ENCODE results near the gene RPP38. TPM values are rescaled to one million over a fixed set of nuclear protein-coding genes. Genes with fewer than 3 reads are reported as not detected.

RPP38 gene
- total RNA-seq, 1 donor from 2014 or later, result 16.9 TPM

DNA sequence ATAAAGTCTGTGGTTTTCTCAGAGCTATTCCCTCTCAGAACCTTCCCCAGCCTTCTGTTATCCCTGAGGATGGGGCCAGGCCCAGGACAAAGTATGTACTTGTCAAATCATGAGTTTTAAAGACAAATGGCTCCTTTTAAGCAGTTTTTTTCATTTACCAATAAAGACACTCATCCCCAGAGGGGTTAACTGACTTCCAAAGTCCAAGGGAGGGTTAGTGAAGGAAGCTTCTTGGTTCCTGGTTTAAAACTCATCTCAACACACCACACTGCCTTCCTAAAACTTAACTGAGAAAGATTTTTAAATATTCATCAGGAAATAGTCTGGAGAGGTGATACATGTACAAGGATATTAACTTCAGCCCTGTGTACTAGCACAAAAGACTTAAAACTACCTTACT lies 55.4 kb downstream of the RPP38 start:
- no peaks in the 10 kb centered on the region for H3K9me3 ChIP-seq
- intact Hi-C loops (cut with DNase I), result no loop called here
- ATAC-seq (no peak), DNase-seq (no peak)
- H3K27ac ChIP-seq, result no peak overlapping the region
- TF ChIP-seq, protein P1, sequence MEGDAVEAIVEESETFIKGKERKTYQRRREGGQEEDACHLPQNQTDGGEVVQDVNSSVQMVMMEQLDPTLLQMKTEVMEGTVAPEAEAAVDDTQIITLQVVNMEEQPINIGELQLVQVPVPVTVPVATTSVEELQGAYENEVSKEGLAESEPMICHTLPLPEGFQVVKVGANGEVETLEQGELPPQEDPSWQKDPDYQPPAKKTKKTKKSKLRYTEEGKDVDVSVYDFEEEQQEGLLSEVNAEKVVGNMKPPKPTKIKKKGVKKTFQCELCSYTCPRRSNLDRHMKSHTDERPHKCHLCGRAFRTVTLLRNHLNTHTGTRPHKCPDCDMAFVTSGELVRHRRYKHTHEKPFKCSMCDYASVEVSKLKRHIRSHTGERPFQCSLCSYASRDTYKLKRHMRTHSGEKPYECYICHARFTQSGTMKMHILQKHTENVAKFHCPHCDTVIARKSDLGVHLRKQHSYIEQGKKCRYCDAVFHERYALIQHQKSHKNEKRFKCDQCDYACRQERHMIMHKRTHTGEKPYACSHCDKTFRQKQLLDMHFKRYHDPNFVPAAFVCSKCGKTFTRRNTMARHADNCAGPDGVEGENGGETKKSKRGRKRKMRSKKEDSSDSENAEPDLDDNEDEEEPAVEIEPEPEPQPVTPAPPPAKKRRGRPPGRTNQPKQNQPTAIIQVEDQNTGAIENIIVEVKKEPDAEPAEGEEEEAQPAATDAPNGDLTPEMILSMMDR (IDR thresholded peaks at IDR 0.05), result no peak
- no peaks in the 10 kb centered on the region for H3K36me3 ChIP-seq
- no peaks in the 10 kb centered on the region for H3K27me3 ChIP-seq (ENCODE audit: low read depth)
- H3K4me3 ChIP-seq, result no peak overlapping the region
- H3K4me1 ChIP-seq, result no peaks in the 10 kb centered on the region

Other genes with a start within 250 kb of the RPP38 start
- 4.3 TPM for gene SUV39H2, start 218.5 kb upstream of the RPP38 start, total RNA-seq
- 13.6 TPM for gene DCLRE1C, start 143.3 kb upstream of the RPP38 start, total RNA-seq
- 0.95 TPM for gene MEIG1, start 138.0 kb upstream of the RPP38 start, total RNA-seq
- gene OLAH, start 53.4 kb upstream of the RPP38 start, total RNA-seq, result 1.7 TPM
- not detected for gene ACBD7, start 8.6 kb upstream of the RPP38 start, total RNA-seq
- 10.2 TPM for gene NMT2, start 71.3 kb downstream of the RPP38 start, total RNA-seq

All from lower lobe of right lung (tissue), 2 donors.